A673 (cell line): ENCODE measurements around the gene AMH. TPM values are rescaled to one million over a fixed set of nuclear protein-coding genes. Genes with fewer than 3 reads are reported as not detected.

Experiments
- BruUV-seq: library from RNA; stranded (reverse); fragments of 400-500 nt; replicated peaks from 2 replicates; lab custom pipeline; 2021; lab: Mats Ljungman, UMichigan
- CTCF ChIA-PET: fragments of 300-600 bp; sonication (Branson Sonifier 250); formaldehyde crosslinking; loops from one replicate; lab custom pipeline; 2022; ENCODE audit warnings: antibody characterized with exemption; lab: Charles Lee
- POLR2A ChIA-PET: fragments of 300-600 bp; sonication (Branson Sonifier 250); formaldehyde crosslinking; loops from one replicate; lab custom pipeline; 2022; ENCODE audit warnings: antibody characterized with exemption; ENCODE audit not compliant: low non-redundant PET; lab: Charles Lee
- DNase-seq: peaks from one replicate; pipeline ENCODE4 v3.0.0-alpha.2; 2015; ENCODE audit warnings: low spot score
- H3K27ac ChIP-seq: fragments of 200-600 bp; sonication (generic); 2 replicates; pipeline ENCODE4 v1.5.1; 2016; ENCODE audit warnings: mixed run types, low read depth, mild to moderate bottlenecking, mixed read lengths, antibody characterized with exemption, low read length; ENCODE audit not compliant: poor library complexity, severe bottlenecking
- H3K27me3 ChIP-seq: fragments of 200-600 bp; sonication (generic); replicated peaks from 2 replicates; pipeline ENCODE4 v1.6.1; 2017; ENCODE audit warnings: mixed run types, low read depth, mild to moderate bottlenecking, mixed read lengths, antibody characterized with exemption, low read length; ENCODE audit not compliant: insufficient read depth, poor library complexity
- H3K36me3 ChIP-seq: fragments of 200-600 bp; sonication (generic); 2 replicates; pipeline ENCODE4 v1.6.1; 2016; ENCODE audit warnings: mixed run types, mild to moderate bottlenecking, mixed read lengths, antibody characterized with exemption, low read length; ENCODE audit not compliant: insufficient read depth, poor library complexity, severe bottlenecking
- H3K4me1 ChIP-seq: fragments of 200-600 bp; sonication (generic); 2 replicates; pipeline ENCODE4 v1.6.1; 2017; ENCODE audit warnings: mixed run types, mild to moderate bottlenecking, mixed read lengths, antibody characterized with exemption, low read length; ENCODE audit not compliant: insufficient read depth, poor library complexity, severe bottlenecking
- H3K4me3 ChIP-seq: fragments of 200-600 bp; sonication (generic); 2 replicates; pipeline ENCODE4 v1.5.1; 2016; ENCODE audit warnings: low read depth, mixed run types, mild to moderate bottlenecking, mixed read lengths, low read length; ENCODE audit not compliant: poor library complexity, severe bottlenecking
- H3K9me3 ChIP-seq: fragments of 200-600 bp; sonication (generic); 2 replicates; pipeline ENCODE4 v1.6.1; 2016; ENCODE audit warnings: mixed run types, low read depth, mild to moderate bottlenecking, mixed read lengths, antibody characterized with exemption, low read length; ENCODE audit not compliant: poor library complexity, severe bottlenecking
- EZH2 ChIP-seq: fragments of 200-600 bp; sonication (generic); IDR thresholded peaks from 2 replicates; pipeline ENCODE4 v1.6.1; 2017; ENCODE audit warnings: borderline replicate concordance, low read depth, mild to moderate bottlenecking, mixed read lengths, antibody characterized with exemption, low read length; ENCODE audit not compliant: poor library complexity, severe bottlenecking
- intact Hi-C: fragments of 100-400 bp; cut with micrococcal nuclease; formaldehyde crosslinking; loops from one replicate; pipeline ENCODE4 v1.10.0; 2022; ENCODE audit not compliant: unreplicated experiment
- total RNA-seq: library from RNA; stranded (reverse); gene quantifications from 2 replicates; pipeline ENCODE4 v1.2.3, GENCODE V29; 2021
- TF ChIP-seq, protein P1 (sequence below): fragments of 300-800, 200-600 bp; sonication (generic); conservative IDR thresholded peaks from 2 replicates; pipeline ENCODE4 v1.5.1; 2017; ENCODE audit warnings: low read depth, mild to moderate bottlenecking, antibody characterized with exemption, low read length, moderate library complexity, mixed read lengths

The AMH gene
- total RNA-seq, 1 experiment from 2014 or later = 16.3 TPM

DNA sequence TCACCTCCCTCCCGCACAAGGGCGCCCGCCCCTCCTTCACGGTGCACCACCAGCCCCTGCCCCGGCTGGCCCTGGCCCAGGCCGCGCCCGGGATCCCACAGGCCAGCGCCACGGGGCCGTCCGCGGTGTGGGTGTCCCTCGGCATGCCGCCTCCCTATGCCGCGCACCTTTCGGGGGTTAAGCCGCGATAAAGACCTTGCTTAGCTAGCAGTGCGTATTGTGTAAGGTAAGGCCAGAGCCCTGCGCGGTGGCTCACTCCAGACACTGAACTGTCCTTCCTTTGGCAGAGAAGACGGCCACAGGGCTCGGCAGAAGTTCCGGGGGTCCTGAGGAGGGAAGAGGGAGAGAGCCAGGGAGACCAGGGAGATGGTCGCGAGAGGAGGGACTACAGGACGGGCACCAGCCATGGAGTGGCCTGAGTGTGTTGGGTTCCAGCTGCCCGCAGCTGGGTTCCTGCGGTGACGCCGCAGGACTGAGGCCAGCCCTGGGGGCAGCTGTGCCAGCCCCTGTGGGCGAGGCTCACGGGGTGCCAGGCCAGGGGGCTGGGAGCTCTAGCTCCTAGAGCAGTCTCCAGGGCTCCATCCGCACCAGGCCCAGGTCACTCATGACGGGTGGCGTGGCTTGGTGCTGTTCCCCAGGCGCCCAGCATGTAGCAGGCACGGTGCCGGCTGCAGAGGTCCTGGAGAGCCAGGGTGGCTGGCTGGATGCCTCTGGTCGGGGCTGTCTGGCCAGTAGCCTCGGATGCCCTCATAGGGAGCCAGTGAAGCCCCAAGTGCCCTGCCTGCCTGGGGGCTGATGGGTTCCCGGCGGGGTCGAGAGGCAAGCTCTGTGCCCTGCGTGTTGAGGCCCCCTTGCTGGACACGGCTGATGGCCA lies 20.7 kb upstream of the AMH start:
- ChIA-PET CTCF (interaction anchor here (0.7 kb wide), 1 partner anchor 72 kb away, joined by 11 read pairs; no protein-coding TSS in a partner anchor), POLR2A (interaction anchor here (0.5 kb wide), 1 partner anchor 52 kb away, joined by 3 read pairs; no protein-coding TSS in a partner anchor)
- no peaks in the 10 kb centered on the region for H3K4me1 ChIP-seq
- DNase-seq = no peak
- H3K4me3 ChIP-seq = no peak overlapping the region
- no peaks in the 10 kb centered on the region for H3K27me3 ChIP-seq
- intact Hi-C loops = no loop called here
- BruUV-seq = no TSS peak
- no peak overlapping the region for H3K27ac ChIP-seq
- TF ChIP-seq, protein P1, sequence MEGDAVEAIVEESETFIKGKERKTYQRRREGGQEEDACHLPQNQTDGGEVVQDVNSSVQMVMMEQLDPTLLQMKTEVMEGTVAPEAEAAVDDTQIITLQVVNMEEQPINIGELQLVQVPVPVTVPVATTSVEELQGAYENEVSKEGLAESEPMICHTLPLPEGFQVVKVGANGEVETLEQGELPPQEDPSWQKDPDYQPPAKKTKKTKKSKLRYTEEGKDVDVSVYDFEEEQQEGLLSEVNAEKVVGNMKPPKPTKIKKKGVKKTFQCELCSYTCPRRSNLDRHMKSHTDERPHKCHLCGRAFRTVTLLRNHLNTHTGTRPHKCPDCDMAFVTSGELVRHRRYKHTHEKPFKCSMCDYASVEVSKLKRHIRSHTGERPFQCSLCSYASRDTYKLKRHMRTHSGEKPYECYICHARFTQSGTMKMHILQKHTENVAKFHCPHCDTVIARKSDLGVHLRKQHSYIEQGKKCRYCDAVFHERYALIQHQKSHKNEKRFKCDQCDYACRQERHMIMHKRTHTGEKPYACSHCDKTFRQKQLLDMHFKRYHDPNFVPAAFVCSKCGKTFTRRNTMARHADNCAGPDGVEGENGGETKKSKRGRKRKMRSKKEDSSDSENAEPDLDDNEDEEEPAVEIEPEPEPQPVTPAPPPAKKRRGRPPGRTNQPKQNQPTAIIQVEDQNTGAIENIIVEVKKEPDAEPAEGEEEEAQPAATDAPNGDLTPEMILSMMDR = no peak
- no peak for TF ChIP-seq EZH2
- no peaks in the 10 kb centered on the region for H3K9me3 ChIP-seq
- H3K36me3 ChIP-seq = peaks cover 77% of the 10 kb centered on the region

DNA sequence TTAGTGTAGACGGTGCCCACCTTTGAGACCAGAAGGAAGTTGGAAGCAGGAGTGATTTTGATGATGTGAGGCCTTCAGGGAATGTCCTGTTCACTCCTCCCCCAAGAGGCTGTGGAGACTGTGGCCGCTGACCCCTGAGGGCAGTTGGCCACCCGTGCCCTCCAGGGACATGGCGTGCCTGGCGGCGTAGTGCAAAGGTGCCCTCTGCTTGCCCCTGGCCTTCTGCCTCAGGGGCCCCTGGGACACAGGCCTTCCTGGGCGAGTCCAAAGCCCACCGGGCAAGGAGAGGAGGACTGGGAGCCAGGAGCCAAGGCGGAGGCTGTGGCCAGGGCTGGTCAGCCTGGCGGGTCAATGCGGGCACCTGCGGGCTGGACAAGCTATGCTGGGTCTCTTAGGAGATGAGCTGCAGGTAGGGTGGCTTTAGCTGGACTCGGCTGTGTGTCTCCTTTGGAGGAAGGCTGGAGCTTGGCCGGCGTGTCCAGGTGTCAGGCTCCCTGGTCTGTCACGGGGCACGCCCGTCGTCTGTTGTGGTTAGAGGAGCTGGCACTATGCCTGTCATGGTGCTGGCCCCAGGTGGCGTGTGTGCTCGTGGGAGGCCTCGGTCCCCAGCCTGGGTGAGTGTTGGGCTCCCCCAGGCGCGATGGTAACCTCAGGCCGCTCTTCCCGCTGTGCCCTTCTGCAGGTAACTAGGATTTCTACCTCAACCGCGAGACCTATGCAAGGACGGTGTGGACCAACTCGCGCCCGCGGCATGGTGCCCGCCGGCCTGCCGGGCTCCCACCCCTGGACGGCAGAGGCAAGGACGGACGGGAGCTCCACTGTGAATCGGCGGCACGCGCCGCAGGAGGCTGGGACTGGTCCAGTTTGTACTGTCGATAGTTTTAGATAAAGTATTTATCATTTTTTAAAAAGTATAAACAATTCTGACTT lies 19.8 kb upstream of the AMH start:
- peaks cover 82% of the 10 kb centered on the region for H3K36me3 ChIP-seq

More for the DNA sequence above, 19.8 kb upstream of the AMH start:
- ChIA-PET POLR2A (interaction anchor here (0.9 kb wide), 1 partner anchor 13 kb away, joined by 4 read pairs; no protein-coding TSS in a partner anchor), CTCF (interaction anchor here (1.3 kb wide), 1 partner anchor 73 kb away, joined by 3 read pairs; no protein-coding TSS in a partner anchor)
- Histone ChIP-seq H3K4me3 (no peak overlapping the region), H3K27me3 (no peaks in the 10 kb centered on the region), H3K27ac (no peak overlapping the region), H3K9me3 (no peaks in the 10 kb centered on the region), H3K4me1 (no peaks in the 10 kb centered on the region)
- TF ChIP-seq, protein P1 = no peak
- TF ChIP-seq EZH2 = no peak
- no TSS peak for BruUV-seq
- intact Hi-C loops = no loop called here
- no peak for DNase-seq
